ENCODE data around the gene TNNT2.

TNNT2 gene

GRCh38 chr1:201386208-201386607, 8.7 kb upstream of the TNNT2 start:
- peaks cover 11% of the 10 kb centered on the region for H3K4me1 ChIP-seq (ENCODE audit: control insufficient read depth, insufficient read depth, low read length)
- H3K27me3 ChIP-seq (ENCODE audit: control insufficient read depth, insufficient read depth, low read length): no peaks in the 10 kb centered on the region
- H3K36me3 ChIP-seq (ENCODE audit: control insufficient read depth, insufficient read depth, low read length): peaks cover 10% of the 10 kb centered on the region

GRCh38 chr1:201385299-201385891, 7.9 kb upstream of the TNNT2 start:
- H3K9me3 ChIP-seq (ENCODE audit: control insufficient read depth, low read length): no peaks in the 10 kb centered on the region
- peaks cover 10% of the 10 kb centered on the region for H3K36me3 ChIP-seq (ENCODE audit: control insufficient read depth, insufficient read depth, low read length)
- H3K4me3 ChIP-seq (ENCODE audit: low read length): no peak overlapping the region
- peaks cover 7% of the 10 kb centered on the region for H3K4me1 ChIP-seq (ENCODE audit: control insufficient read depth, insufficient read depth, low read length)
- H3K27me3 ChIP-seq (ENCODE audit: control insufficient read depth, insufficient read depth, low read length): no peaks in the 10 kb centered on the region
- no peak overlapping the region for H3K9ac ChIP-seq (ENCODE audit: low read length)

More at GRCh38 chr1:201386208-201386607, 8.7 kb upstream of the TNNT2 start:
- Histone ChIP-seq H3K4me3 (ENCODE audit: low read length) (no peak overlapping the region), H3K9ac (ENCODE audit: low read length) (no peak overlapping the region), H3K9me3 (ENCODE audit: control insufficient read depth, low read length) (no peaks in the 10 kb centered on the region)

DNA sequence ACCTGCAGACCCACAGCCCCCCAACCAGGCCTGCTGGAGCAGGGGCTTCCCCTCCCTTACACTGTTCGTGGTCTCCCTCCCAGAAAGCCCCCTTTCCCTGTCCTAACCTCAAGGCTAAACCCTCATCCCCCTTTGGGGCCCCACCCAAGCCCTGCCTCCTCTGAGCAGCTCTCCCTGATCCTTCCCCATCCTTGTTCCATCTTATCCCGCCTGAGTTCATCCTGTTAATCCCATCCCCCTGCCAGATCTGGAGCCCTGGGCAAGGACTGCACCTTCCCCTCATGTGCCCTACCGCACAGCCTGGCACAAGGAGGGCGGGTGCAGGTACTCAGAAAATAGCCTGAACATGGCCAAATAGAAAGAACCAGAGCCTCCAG, 6.9 kb upstream of the TNNT2 start:
- Histone ChIP-seq H3K4me3 (ENCODE audit: low read length) (no peak overlapping the region), H3K9ac (ENCODE audit: low read length) (no peak overlapping the region), H3K4me1 (ENCODE audit: control insufficient read depth, insufficient read depth, low read length) (peaks cover 14% of the 10 kb centered on the region), H3K27me3 (ENCODE audit: control insufficient read depth, insufficient read depth, low read length) (no peaks in the 10 kb centered on the region), H3K36me3 (ENCODE audit: control insufficient read depth, insufficient read depth, low read length) (peaks cover 10% of the 10 kb centered on the region), H3K9me3 (ENCODE audit: control insufficient read depth, low read length) (no peaks in the 10 kb centered on the region)

DNA sequence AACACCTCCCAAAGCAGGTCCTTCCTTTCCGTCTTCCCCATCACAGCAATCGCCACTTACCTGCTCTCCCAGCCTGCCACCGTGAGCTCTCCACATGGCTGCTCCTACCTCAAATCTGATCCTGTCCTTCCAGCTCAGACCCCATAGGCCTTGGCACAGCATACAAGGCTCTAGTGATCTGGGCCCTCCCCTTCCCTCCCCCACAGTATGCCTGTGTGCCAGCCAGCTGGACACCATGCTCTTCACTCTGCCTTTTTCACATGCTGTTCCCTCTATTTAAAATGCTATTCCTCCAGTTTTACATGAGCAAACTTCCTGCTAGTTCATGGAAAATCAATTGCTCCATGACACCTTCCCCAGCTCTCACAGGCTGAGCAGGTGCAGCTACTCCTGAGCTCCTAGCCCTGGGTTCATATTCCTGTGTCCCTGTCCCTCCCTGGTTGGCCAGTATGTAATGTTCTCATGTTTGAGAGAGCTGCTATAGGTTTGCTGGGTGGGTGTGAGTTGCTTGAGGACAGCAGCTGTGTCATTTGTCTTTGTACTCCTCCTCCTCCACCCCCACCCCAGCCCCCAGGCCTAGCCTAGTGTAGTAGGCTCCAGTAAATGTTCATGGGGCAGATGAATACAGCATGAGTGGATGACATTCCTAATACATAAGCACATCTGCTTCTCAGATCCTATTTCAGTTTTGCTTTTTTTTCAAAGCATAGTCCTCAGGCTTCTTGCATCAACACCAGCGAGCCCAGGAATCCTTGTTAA, 6.3 kb upstream of the TNNT2 start:
- H3K27me3 ChIP-seq (ENCODE audit: control insufficient read depth, insufficient read depth, low read length): no peaks in the 10 kb centered on the region
- peaks cover 18% of the 10 kb centered on the region for H3K4me1 ChIP-seq (ENCODE audit: control insufficient read depth, insufficient read depth, low read length)
- peak overlapping the region; percentile 15 for H3K9ac ChIP-seq (ENCODE audit: low read length)
- no peak overlapping the region for H3K4me3 ChIP-seq (ENCODE audit: low read length)
- peaks cover 5% of the 10 kb centered on the region for H3K36me3 ChIP-seq (ENCODE audit: control insufficient read depth, insufficient read depth, low read length)
- H3K9me3 ChIP-seq (ENCODE audit: control insufficient read depth, low read length): no peaks in the 10 kb centered on the region

DNA sequence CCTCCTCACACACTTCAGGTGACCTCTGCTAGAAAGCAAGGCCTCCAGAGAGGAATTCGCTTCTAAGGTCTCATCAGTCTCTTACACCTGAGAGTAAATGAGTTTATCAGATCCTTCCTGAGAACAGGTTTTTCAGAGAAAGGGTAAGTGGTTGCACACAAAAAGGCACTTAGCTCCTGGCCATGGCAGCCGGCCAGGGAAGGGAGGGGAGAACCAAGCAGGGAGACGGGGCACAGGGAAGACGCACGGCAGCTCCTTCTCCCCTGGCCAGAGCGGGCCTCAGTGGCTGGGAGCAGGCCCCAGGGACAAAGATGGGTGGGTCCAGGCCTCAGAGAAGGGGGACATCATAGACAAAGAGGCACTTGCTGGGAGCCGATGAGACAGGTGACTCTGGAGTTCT, 3.6 kb upstream of the TNNT2 start:
- no peak overlapping the region for H3K4me3 ChIP-seq (ENCODE audit: low read length)
- H3K36me3 ChIP-seq (ENCODE audit: control insufficient read depth, insufficient read depth, low read length): peaks cover 4% of the 10 kb centered on the region
- peaks cover 21% of the 10 kb centered on the region for H3K4me1 ChIP-seq (ENCODE audit: control insufficient read depth, insufficient read depth, low read length)
- H3K9me3 ChIP-seq (ENCODE audit: control insufficient read depth, low read length): no peaks in the 10 kb centered on the region
- no peak overlapping the region for H3K9ac ChIP-seq (ENCODE audit: low read length)
- peaks cover 20% of the 10 kb centered on the region for H3K27me3 ChIP-seq (ENCODE audit: control insufficient read depth, insufficient read depth, low read length)

GRCh38 chr1:201379733-201380242, 2.3 kb upstream of the TNNT2 start:
- Histone ChIP-seq H3K27me3 (ENCODE audit: control insufficient read depth, insufficient read depth, low read length) (peaks cover 33% of the 10 kb centered on the region), H3K4me3 (ENCODE audit: low read length) (no peak overlapping the region), H3K4me1 (ENCODE audit: control insufficient read depth, insufficient read depth, low read length) (peaks cover 14% of the 10 kb centered on the region), H3K9me3 (ENCODE audit: control insufficient read depth, low read length) (no peaks in the 10 kb centered on the region), H3K9ac (ENCODE audit: low read length) (no peak overlapping the region), H3K36me3 (ENCODE audit: control insufficient read depth, insufficient read depth, low read length) (peaks cover under 1% of the 10 kb centered on the region)

GRCh38 chr1:201378804-201379203, 1.3 kb upstream of the TNNT2 start:
- Histone ChIP-seq H3K4me1 (ENCODE audit: control insufficient read depth, insufficient read depth, low read length) (peaks cover 14% of the 10 kb centered on the region), H3K4me3 (ENCODE audit: low read length) (no peak overlapping the region), H3K36me3 (ENCODE audit: control insufficient read depth, insufficient read depth, low read length) (no peaks in the 10 kb centered on the region)

DNA sequence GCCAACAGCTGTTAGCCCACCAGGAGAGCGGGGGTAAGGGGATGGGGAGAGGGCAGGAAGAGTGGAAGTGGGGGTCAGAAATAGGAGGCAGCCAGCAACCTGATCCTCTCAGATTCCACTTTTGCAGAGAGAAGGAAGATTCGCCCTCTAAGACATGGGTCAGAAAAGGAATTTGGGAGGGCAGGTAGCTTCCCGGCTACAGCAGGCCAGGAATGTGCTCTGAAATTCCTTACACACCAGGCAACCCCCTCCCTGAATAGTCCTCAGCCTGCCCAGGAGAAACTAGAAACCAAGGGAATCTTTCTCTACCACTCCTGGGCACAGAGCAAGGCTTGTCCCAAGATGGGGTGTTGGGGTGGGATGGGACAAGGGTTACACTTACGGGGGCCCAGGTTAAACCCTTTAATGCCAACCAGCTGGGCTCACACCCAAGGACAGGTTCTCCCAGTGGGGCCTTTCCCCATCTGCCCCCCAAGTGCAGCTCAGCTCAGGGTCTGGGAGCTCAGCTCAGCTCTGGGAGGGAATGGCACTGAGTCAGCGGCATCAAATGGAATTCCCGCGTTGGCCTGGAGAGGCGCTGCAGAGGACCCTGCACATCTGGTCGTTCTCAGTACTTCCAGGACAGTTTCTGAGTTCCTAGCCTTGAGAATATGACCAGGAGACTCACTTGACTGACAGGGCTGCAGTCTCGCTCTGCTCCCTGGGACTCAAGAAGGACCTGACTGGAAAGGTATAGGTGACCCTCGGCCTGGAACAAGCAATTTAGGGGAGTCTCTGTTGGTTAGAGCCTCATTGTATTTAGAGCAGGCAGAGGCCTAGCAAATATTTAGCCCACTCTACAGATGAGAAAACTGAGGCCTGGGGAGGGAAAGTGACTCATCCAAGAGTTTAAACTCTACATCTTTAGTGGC, 761 bp downstream of the TNNT2 start:
- Histone ChIP-seq H3K27me3 (ENCODE audit: control insufficient read depth, insufficient read depth, low read length) (peaks cover 60% of the 10 kb centered on the region), H3K4me3 (ENCODE audit: low read length) (no peak overlapping the region), H3K4me1 (ENCODE audit: control insufficient read depth, insufficient read depth, low read length) (peaks cover 14% of the 10 kb centered on the region), H3K9ac (ENCODE audit: low read length) (no peak overlapping the region), H3K9me3 (ENCODE audit: control insufficient read depth, low read length) (no peaks in the 10 kb centered on the region), H3K36me3 (ENCODE audit: control insufficient read depth, insufficient read depth, low read length) (no peaks in the 10 kb centered on the region)

More at GRCh38 chr1:201378804-201379203, 1.3 kb upstream of the TNNT2 start:
- no peak overlapping the region for H3K9ac ChIP-seq (ENCODE audit: low read length)
- peaks cover 41% of the 10 kb centered on the region for H3K27me3 ChIP-seq (ENCODE audit: control insufficient read depth, insufficient read depth, low read length)
- no peaks in the 10 kb centered on the region for H3K9me3 ChIP-seq (ENCODE audit: control insufficient read depth, low read length)

DNA sequence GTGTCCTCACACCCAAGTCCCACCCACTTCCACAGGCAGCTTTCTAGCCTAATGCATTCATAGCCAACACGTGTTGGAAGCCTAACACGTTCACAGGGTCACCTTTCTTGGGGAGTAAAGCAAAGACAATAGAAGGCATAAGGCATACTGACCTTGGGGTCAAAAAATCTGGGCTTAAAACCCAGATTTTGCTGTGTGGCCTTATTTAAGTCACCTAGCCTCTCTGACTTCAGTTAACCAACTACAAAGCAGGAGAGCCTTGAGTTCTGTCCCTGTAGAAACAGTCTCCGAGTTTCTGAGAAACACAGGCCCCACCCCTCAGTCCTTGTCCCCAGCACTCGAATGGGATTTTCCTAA, 1.4 kb downstream of the TNNT2 start:
- Histone ChIP-seq H3K9ac (ENCODE audit: low read length) (no peak overlapping the region), H3K4me1 (ENCODE audit: control insufficient read depth, insufficient read depth, low read length) (peaks cover 14% of the 10 kb centered on the region), H3K27me3 (ENCODE audit: control insufficient read depth, insufficient read depth, low read length) (peaks cover 65% of the 10 kb centered on the region), H3K4me3 (ENCODE audit: low read length) (no peak overlapping the region), H3K36me3 (ENCODE audit: control insufficient read depth, insufficient read depth, low read length) (no peaks in the 10 kb centered on the region), H3K9me3 (ENCODE audit: control insufficient read depth, low read length) (no peaks in the 10 kb centered on the region)

DNA sequence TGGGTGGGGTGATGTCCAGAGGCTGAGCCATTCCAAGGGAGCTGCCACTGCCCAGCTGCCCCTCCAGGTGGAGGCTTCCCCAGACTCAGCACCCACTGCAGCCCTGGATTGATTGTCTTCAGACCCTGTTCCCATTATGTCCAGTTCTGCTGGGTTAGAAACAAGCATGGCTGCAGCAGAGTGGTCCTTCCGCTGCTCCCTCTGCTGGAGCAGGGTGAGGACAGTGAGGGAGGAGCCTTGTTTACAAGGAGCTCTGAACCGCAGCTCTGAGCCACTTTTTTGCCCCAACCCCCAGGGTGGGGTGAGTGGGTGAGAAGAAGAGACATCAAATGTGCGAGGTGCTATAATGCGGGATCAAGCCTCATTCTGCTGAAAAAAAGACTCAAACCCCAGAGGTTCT, 2.3 kb downstream of the TNNT2 start:
- Histone ChIP-seq H3K9me3 (ENCODE audit: control insufficient read depth, low read length) (no peaks in the 10 kb centered on the region), H3K9ac (ENCODE audit: low read length) (no peak overlapping the region), H3K27me3 (ENCODE audit: control insufficient read depth, insufficient read depth, low read length) (peaks cover 71% of the 10 kb centered on the region), H3K36me3 (ENCODE audit: control insufficient read depth, insufficient read depth, low read length) (no peaks in the 10 kb centered on the region), H3K4me3 (ENCODE audit: low read length) (no peak overlapping the region), H3K4me1 (ENCODE audit: control insufficient read depth, insufficient read depth, low read length) (peaks cover 14% of the 10 kb centered on the region)

DNA sequence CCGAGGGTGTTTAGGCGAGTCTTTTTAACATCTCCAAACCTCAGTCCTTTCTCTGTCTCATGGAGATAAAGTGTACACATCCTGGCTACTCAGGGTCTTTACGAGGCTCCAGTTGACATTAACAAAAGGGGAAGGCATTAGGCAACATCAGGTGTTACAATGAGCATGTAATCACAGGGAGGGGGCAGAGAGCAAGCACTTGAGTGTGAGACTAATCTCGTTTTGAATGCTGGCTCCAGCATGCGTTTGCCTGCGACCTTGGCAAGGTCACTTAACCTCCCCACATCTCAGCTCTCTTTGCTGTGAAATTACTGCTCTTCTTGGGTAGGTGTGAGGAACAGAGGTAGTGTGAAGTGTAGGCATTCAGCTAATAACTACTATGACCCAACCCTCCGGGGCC, 3.1 kb downstream of the TNNT2 start:
- Histone ChIP-seq H3K9me3 (ENCODE audit: control insufficient read depth, low read length) (no peaks in the 10 kb centered on the region), H3K27me3 (ENCODE audit: control insufficient read depth, insufficient read depth, low read length) (peaks cover 78% of the 10 kb centered on the region), H3K9ac (ENCODE audit: low read length) (no peak overlapping the region), H3K4me3 (ENCODE audit: low read length) (no peak overlapping the region), H3K36me3 (ENCODE audit: control insufficient read depth, insufficient read depth, low read length) (no peaks in the 10 kb centered on the region), H3K4me1 (ENCODE audit: control insufficient read depth, insufficient read depth, low read length) (peaks cover 6% of the 10 kb centered on the region)

DNA sequence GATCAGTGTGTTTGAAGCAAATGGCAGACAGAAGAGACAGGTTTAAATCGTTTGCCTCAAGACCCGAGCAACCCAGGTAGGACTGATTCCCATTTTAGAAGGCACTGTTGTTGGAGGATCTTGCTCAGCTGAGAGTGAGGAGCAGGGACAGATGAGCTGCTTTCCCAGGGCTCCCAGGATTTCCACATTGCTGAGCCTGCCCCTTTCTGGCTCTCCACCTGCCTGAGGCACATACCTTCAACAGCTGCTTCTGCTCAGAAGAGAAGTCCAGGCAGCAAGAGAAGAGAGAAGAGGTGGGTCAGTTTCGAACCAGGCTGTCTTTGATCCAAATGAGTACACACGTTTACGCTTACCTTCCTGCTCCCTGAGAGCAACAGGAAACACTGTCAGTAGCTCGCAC, 5.7 kb downstream of the TNNT2 start:
- no peaks in the 10 kb centered on the region for H3K9me3 ChIP-seq (ENCODE audit: control insufficient read depth, low read length)
- H3K9ac ChIP-seq (ENCODE audit: low read length): no peak overlapping the region
- H3K4me1 ChIP-seq (ENCODE audit: control insufficient read depth, insufficient read depth, low read length): no peaks in the 10 kb centered on the region
- H3K36me3 ChIP-seq (ENCODE audit: control insufficient read depth, insufficient read depth, low read length): no peaks in the 10 kb centered on the region
- H3K27me3 ChIP-seq (ENCODE audit: control insufficient read depth, insufficient read depth, low read length): peaks cover 80% of the 10 kb centered on the region
- no peak overlapping the region for H3K4me3 ChIP-seq (ENCODE audit: low read length)
